ENCODE data around the gene UNC5A. TPM values are rescaled to one million over a fixed set of nuclear protein-coding genes. Genes with fewer than 3 reads are reported as not detected.

The UNC5A gene
- total RNA-seq, 1 donor from 2014 or later: 0.21 TPM

DNA sequence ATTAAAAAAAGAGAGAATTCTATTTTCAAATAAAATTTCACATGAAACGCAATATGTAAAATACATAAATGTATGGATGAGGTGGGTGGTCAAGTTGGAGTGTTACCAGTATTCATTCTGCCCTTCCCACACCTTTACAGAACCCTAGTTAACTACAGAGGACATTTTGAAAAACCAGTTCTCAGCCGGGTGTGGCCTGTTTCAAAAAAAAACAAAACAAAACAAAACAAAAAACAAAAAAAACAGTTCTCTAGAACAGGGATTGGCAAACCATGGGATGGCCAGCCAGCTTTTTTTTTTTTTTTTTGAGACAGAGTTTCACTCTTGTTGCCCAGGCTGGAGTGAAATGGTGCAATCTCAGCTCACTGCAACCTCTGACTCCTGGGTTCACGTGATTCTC, 117.2 kb downstream of the UNC5A start:
- no peaks in the 10 kb centered on the region for H3K4me1 ChIP-seq
- TF ChIP-seq, protein P1, sequence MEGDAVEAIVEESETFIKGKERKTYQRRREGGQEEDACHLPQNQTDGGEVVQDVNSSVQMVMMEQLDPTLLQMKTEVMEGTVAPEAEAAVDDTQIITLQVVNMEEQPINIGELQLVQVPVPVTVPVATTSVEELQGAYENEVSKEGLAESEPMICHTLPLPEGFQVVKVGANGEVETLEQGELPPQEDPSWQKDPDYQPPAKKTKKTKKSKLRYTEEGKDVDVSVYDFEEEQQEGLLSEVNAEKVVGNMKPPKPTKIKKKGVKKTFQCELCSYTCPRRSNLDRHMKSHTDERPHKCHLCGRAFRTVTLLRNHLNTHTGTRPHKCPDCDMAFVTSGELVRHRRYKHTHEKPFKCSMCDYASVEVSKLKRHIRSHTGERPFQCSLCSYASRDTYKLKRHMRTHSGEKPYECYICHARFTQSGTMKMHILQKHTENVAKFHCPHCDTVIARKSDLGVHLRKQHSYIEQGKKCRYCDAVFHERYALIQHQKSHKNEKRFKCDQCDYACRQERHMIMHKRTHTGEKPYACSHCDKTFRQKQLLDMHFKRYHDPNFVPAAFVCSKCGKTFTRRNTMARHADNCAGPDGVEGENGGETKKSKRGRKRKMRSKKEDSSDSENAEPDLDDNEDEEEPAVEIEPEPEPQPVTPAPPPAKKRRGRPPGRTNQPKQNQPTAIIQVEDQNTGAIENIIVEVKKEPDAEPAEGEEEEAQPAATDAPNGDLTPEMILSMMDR (IDR thresholded peaks at IDR 0.05): no peak
- no peak overlapping the region for H3K4me3 ChIP-seq
- no peaks in the 10 kb centered on the region for H3K27me3 ChIP-seq (ENCODE audit: low read depth)
- ATAC-seq: no peak
- no peak for DNase-seq
- peaks cover 23% of the 10 kb centered on the region for H3K36me3 ChIP-seq
- no peak overlapping the region for H3K27ac ChIP-seq
- H3K9me3 ChIP-seq: no peaks in the 10 kb centered on the region
- intact Hi-C loops (cut with DNase I): no loop called here

- no peaks in the 10 kb centered on the region for H3K4me1 ChIP-seq
- H3K27ac ChIP-seq: no peak overlapping the region
- TF ChIP-seq, protein P1 (IDR thresholded peaks at IDR 0.05): no peak
- H3K27me3 ChIP-seq (ENCODE audit: low read depth): no peaks in the 10 kb centered on the region
- no peak overlapping the region for H3K4me3 ChIP-seq
- H3K36me3 ChIP-seq: peaks cover 42% of the 10 kb centered on the region
- no peak for DNase-seq
- ATAC-seq: no peak
- intact Hi-C loops (cut with DNase I): no loop called here
- H3K9me3 ChIP-seq: no peaks in the 10 kb centered on the region
Observed at GRCh38 chr5:176929654-176930053, 119.3 kb downstream of the UNC5A start.

Other genes starting within 250 kb of the UNC5A start
- gene GPRIN1, start 200.4 kb upstream of the UNC5A start, total RNA-seq: 1.4 TPM
- gene SNCB, start 180.0 kb upstream of the UNC5A start, total RNA-seq: not detected
- gene EIF4E1B, start 179.9 kb upstream of the UNC5A start, total RNA-seq: not detected
- gene TSPAN17, start 163.1 kb upstream of the UNC5A start, total RNA-seq: 32.3 TPM
- gene HK3, start 88.8 kb downstream of the UNC5A start, total RNA-seq: 61.2 TPM
- 39.1 TPM for gene UIMC1, start 196.2 kb downstream of the UNC5A start, total RNA-seq
- gene ZNF346, start 212.1 kb downstream of the UNC5A start, total RNA-seq: 13.9 TPM

All from lower lobe of right lung (tissue), 2 donors.